Measurements from ENCODE around the gene PLEKHB1.

DNA sequence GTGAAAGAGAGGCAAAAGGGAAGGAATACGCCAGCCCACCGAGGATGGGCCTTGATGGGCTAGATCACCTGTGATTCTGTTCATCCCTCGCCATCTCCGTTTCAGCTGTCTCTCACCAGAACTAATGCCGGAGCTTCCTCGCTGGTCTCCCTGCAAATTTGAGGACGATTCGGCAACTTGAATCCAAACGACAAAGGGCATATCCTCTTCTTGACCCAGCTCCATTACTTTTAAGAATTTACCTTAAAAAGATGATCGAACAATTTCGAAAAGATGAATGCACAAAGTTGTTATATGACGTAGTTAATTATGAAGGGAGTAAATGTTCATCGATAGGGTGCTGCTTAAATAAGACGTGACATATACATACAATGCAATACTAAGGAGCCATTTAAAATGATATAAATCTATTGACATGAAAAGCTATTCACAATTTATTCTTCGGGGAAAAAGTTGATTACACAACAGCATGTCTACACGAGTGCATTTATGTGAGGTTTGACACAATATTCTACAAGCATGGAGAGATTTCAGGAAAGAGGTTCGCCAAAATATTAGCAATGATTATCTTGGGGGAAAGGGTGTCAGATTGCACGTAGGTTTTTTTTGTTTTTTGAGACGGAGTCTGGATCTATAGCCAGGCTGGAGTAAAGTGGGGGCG is 47.5 kb upstream of the PLEKHB1 start:
- TF ChIP-seq, protein P1, sequence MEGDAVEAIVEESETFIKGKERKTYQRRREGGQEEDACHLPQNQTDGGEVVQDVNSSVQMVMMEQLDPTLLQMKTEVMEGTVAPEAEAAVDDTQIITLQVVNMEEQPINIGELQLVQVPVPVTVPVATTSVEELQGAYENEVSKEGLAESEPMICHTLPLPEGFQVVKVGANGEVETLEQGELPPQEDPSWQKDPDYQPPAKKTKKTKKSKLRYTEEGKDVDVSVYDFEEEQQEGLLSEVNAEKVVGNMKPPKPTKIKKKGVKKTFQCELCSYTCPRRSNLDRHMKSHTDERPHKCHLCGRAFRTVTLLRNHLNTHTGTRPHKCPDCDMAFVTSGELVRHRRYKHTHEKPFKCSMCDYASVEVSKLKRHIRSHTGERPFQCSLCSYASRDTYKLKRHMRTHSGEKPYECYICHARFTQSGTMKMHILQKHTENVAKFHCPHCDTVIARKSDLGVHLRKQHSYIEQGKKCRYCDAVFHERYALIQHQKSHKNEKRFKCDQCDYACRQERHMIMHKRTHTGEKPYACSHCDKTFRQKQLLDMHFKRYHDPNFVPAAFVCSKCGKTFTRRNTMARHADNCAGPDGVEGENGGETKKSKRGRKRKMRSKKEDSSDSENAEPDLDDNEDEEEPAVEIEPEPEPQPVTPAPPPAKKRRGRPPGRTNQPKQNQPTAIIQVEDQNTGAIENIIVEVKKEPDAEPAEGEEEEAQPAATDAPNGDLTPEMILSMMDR (IDR thresholded peaks at IDR 0.05; ENCODE audit: low read depth, low read length, poor library complexity, severe bottlenecking), result no peak
- no peak for TF ChIP-seq EZH2phosphoT487 (IDR thresholded peaks at IDR 0.05; ENCODE audit: borderline replicate concordance, low read length)
